NT2/D1 (cell line): ENCODE results near the gene YKT6.

Experiments used
- SUZ12 ChIP-seq: IDR thresholded peaks from 2 replicates; pipeline ENCODE4 v1.6.1; 2011; ENCODE audit not compliant: insufficient read length, insufficient read depth; ENCODE audit errors: extremely low read depth
- YY1 ChIP-seq: IDR thresholded peaks from 2 replicates; pipeline ENCODE4 v1.6.1; 2011; ENCODE audit not compliant: insufficient read length, insufficient read depth
- ZNF274 ChIP-seq: IDR thresholded peaks from 2 replicates; pipeline ENCODE4 v1.6.1; 2011; ENCODE audit warnings: mild to moderate bottlenecking, low read depth, low read length

DNA sequence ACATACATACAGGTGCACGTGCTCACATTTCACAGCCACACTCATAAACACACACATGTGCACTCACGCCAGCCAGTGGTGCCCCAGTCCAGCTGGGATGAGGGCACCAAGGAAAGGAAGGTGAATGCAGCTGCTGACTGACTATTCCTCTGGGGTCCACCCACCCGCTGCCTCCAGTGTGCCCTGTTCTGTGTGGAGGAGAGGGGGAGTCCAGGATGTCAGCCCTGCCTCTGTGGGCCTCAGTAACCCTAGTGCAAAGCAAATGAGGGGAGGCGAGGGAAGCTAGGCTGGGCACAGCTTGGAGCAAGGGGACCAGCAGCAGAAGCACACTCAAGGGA is 57.6 kb downstream of the YKT6 start:
- TF ChIP-seq YY1 (no peak), ZNF274 (no peak), SUZ12 (no peak)
